GM18499 (cell line): ENCODE data around the gene STX7.
A peak's percentile ranks its signal among the peaks of the same experiment; 100 is the strongest.

Experiments
- ATAC-seq: cut with Tn5 transposase; IDR thresholded peaks from one replicate; pipeline ENCODE4 v1.9.1; 2021; ENCODE audit warnings: moderate number of reproducible peaks; ENCODE audit not compliant: insufficient read depth, unreplicated experiment

Gene STX7

GRCh38 chr6:132425176-132425575 is 87.7 kb downstream of the STX7 start:
- ATAC-seq, result no peak

- no peak for ATAC-seq
Observed at GRCh38 chr6:132423839-132424238, 89.1 kb downstream of the STX7 start.

GRCh38 chr6:132418235-132418965 is 94.5 kb downstream of the STX7 start:
- ATAC-seq, result no peak

GRCh38 chr6:132414761-132415160 is 98.2 kb downstream of the STX7 start:
- no peak for ATAC-seq

- ATAC-seq, result no peak
Observed at GRCh38 chr6:132414322-132414721, 98.6 kb downstream of the STX7 start.

GRCh38 chr6:132413499-132413802 is 99.5 kb downstream of the STX7 start:
- no peak for ATAC-seq

DNA sequence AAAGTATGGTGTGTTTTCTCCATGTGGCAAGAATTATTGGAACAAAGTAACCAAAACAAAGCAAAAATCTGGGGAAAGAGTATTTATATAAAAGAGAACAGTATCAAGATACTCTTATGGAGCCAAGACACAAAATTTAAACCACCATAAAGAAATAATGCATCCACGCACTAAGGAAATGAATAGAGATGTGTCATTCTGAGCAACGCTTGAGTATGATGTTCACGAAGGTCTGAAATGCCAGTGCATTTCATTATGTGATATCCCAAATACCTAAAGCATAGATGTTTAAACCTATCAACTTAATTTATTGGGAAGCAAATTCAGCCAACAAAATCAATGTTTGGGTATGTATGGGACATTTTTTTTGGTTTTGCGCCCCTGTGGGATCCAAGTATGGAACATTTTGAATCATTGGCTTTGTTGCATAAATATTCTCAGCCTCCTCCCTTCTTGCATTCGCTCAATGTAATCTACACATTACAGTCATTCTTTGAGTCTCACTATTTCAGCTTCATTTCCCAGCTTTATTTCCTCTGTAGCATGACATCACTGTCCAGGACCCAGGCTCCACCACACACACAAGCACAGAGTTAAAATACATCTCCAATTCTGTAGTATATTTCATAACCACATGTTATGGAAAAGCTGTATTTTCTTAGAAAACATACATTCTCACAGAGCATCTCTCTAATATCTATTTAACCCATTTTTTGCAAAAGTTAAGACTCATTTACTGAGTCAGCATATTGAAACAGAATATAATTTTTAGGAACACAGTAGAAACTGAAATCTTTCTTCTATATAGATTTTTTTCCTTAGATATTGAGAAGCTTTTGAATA is 100.0 kb downstream of the STX7 start:
- no peak for ATAC-seq

- ATAC-seq, result no peak
Observed at GRCh38 chr6:132411296-132411695, 101.6 kb downstream of the STX7 start.

GRCh38 chr6:132410830-132411229 is 102.1 kb downstream of the STX7 start:
- ATAC-seq, result no peak

- ATAC-seq, result peak; percentile 79
Observed at GRCh38 chr6:132405143-132405915, 107.6 kb downstream of the STX7 start.

DNA sequence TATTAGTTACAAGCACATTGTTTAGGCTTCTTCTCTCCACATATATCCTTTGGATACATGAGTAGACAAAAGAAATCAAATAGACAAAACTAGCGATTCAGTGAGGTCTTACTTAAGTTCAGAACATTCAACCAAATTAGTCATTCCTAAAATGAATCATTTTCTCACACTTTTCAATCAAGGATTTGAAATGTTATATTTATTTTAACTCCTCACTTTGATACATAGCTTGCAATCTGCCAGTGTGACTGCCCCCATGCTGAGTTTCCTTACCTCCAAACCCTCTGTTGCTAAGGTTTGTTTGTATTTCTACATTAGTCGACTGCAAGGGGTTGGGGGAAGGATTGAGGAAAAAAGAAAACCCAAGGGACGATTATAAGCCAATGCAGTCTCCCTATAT is 108.2 kb downstream of the STX7 start:
- no peak for ATAC-seq

GRCh38 chr6:132404330-132404729 is 108.6 kb downstream of the STX7 start:
- no peak for ATAC-seq

- ATAC-seq, result no peak
Observed at GRCh38 chr6:132401618-132402285, 111.2 kb downstream of the STX7 start.

DNA sequence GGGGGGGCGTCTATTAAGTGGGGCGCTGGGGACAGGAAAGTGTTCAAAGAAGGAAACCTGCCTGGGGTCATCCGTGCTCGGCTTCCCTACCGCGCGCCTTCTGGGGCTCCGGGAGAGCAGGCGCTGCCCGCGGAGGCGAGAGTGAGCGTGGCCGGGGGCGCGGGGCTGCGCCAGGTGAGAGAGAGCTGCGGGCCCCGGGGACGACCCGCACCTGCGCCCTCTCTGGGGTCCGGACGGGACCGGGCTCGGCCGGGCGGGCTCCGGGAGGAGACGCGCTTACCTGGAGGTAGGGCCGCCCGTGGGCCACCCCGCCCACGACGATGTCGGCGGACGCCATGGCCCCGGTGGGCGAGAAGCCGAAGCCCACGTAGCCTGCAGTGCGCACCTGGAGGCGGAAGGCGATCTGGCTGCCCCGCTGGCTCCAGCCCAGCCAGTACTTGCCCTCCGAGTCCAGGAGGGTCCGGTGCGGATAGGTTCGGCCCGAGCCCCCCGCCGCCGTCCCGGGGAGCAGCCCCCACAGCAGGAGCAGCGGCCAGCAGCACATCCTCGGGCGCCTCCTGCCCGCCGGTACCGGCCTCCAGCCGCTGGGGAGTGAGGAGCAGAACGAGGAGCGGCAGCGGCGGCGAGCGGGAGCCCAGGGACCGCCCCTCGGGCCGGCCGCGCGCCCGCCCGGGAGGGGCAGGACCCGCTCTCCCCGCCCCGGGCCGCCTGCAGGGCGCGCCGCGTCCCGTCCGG is 111.9 kb downstream of the STX7 start, which contains the start of gene MOXD1:
MOXD1 (minus strand) TSS at position 593 of the 735 bp plus-strand sequence; CDS start at position 544, 49 bp downstream.
- no peak for ATAC-seq

DNA sequence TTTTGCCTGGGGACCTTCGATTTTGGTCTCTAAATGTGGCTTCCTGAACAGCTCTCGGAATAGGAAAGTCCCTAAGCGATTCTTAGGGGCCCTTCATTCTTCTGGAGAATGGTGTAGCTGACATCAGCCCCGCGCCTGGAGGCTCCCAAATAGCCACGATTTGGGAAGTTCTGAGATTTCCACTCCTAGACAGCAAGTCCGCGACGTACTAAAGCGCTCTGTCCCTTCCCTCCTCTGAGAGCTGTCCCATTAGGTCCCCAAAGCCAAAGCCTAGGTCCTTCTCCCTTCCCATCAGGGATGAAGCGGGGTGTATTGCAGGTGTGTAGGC is 112.4 kb downstream of the STX7 start:
- ATAC-seq, result no peak

GRCh38 chr6:132399376-132400074 is 113.4 kb downstream of the STX7 start:
- ATAC-seq, result no peak
